Jurkat, Clone E6-1 (cell line): Measurements from ENCODE around the gene SUMO3.
"Not testable (repeated sequence)": the region's sequence is repeated elsewhere in the genome, so short reads cannot be mapped to it uniquely, and the experiment has no call there.

ENCODE experiments used
- DNase-seq: peaks from one replicate; pipeline ENCODE4 v3.0.0-alpha.2; 2011; ENCODE audit warnings: low read depth, low spot score
- H3K4me3 ChIP-seq: 2 replicates; pipeline ENCODE4 v1.5.1; 2011; ENCODE audit warnings: mild to moderate bottlenecking, low read length, control low read depth, moderate library complexity

SUMO3 gene

GRCh38 chr21:44834231-44834950 is 16.5 kb upstream of the SUMO3 start:
- no peak overlapping the region for H3K4me3 ChIP-seq
- no peak for DNase-seq

DNA sequence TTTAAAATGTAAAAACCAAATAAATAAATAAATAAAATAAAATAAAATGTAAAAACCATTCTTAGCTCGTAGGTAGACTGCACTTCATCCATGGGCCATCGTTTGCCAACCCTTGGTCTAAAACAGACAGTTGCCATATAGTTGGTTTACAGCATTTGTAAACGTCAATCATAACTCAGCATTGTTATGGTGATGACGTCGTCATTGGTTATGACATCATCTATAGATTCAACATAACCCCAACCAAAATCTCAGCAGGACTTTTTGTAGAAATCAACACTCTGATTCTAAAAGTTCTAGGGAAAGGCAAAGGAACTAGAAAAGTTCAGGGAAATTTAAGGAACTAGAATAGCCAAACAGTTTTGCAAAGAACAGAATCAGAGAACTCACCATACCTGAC is 15.8 kb upstream of the SUMO3 start:
- H3K4me3 ChIP-seq = no peak overlapping the region
- DNase-seq = no peak

DNA sequence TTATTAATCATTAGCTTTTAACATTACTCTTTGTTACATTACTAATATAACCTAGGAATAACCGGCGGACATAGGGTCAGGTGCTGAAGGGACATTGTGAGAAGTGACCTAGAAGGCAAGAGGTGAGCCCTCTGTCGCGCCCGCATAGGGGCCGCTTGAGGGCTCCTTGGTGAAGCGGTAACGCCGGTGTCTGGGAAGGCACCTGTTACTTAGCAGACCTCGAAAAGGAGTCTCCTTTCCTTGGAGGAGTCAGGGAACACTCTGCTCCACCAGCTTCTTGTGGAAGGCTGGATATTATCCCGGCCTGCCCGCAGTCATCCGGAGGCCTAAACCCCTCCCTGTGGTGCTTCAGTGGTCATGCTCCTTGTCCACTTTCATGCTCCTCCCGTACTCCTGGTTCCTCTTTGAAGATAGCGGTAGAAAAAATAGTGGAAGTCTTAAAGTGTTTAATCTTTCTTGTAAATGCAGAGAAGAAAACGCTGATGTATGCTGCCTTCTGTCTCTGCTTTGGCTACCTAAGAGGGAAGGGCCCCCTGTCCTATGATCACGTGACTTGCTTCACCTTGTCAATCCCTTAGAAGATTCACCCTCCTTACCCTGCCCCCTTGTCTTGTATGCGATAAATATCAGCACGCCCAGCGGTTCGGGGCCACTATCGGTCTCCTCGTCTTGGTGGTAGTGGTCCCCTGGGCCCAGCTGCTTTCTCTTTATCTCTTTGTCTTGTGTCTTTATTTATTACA is 14.8 kb upstream of the SUMO3 start:
- not testable (repeated sequence) for H3K4me3 ChIP-seq, DNase-seq

- no peak for DNase-seq
These were observed 13.5 kb upstream of the SUMO3 start for GRCh38 chr21:44831227-44831860.

GRCh38 chr21:44829507-44830092 is 11.7 kb upstream of the SUMO3 start:
- no peak for DNase-seq
- no peak overlapping the region for H3K4me3 ChIP-seq

More at GRCh38 chr21:44831227-44831860, 13.5 kb upstream of the SUMO3 start:
- H3K4me3 ChIP-seq = no peak overlapping the region

- no peak for DNase-seq
- no peak overlapping the region for H3K4me3 ChIP-seq
These were observed 10.6 kb upstream of the SUMO3 start for GRCh38 chr21:44828362-44829056.

- no peak overlapping the region for H3K4me3 ChIP-seq
- no peak for DNase-seq
These were observed 5.4 kb upstream of the SUMO3 start for GRCh38 chr21:44823179-44823660.

GRCh38 chr21:44822484-44823178 is 4.8 kb upstream of the SUMO3 start:
- no peak overlapping the region for H3K4me3 ChIP-seq
- DNase-seq = no peak

GRCh38 chr21:44820851-44821250 is 3.0 kb upstream of the SUMO3 start:
- DNase-seq = no peak

GRCh38 chr21:44819283-44820243 is 1.7 kb upstream of the SUMO3 start:
- no peak for DNase-seq
- H3K4me3 ChIP-seq = no peak overlapping the region

More at GRCh38 chr21:44820851-44821250, 3.0 kb upstream of the SUMO3 start:
- H3K4me3 ChIP-seq = no peak overlapping the region

- no peak for DNase-seq
- H3K4me3 ChIP-seq = peak overlapping the region; percentile 52
These were observed 764 bp upstream of the SUMO3 start for GRCh38 chr21:44818640-44819011.

GRCh38 chr21:44817506-44817880 is 369 bp downstream of the SUMO3 start:
- H3K4me3 ChIP-seq = peak overlapping the region; percentile 67
- DNase-seq = peak; percentile 77

GRCh38 chr21:44816761-44817505 is 929 bp downstream of the SUMO3 start:
- no peak for DNase-seq
- H3K4me3 ChIP-seq = peak overlapping the region; percentile 67

GRCh38 chr21:44815852-44816628 is 1.8 kb downstream of the SUMO3 start:
- no peak overlapping the region for H3K4me3 ChIP-seq
- no peak for DNase-seq

- H3K4me3 ChIP-seq = no peak overlapping the region
- DNase-seq = no peak
These were observed 2.6 kb downstream of the SUMO3 start for GRCh38 chr21:44815225-44815624.

DNA sequence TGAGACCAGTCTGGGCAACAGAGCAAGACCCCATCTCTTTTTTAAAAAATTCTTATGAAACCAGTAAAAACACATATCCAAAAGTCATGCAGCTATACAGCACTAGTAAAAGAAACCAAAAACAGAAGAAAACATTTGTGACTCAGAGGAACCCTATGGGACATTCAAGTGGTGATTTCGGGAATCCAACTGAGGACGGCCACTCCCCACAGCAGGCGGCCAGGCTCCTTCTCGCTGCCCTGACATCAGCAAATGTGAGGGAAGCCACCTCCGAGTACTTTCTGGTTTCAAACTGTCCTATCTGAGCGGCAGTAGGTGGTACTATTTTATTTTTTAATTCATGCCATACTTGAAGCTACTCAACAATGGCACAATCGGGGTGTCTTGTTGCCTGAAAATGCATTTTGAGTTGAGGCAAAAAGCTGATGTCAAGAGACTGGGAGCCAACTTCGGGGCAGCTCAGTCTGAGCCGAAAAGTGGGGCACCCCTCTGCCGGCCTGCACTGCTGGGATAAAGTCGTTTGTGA is 3.3 kb downstream of the SUMO3 start:
- DNase-seq = no peak
- H3K4me3 ChIP-seq = no peak overlapping the region
